Smooth muscle cell (in vitro differentiated cells): Measurements from ENCODE around the gene ABLIM2. TPM values are rescaled to one million over a fixed set of nuclear protein-coding genes. Genes with fewer than 3 reads are reported as not detected.

Source experiments
- DNase-seq: peaks from one replicate; lab custom pipeline; 2025; ENCODE audit not compliant: unreplicated experiment; lab: John Stamatoyannopoulos, UW
- H2AFZ ChIP-seq: fragments of 200-600 bp; sonication (generic); 2 replicates; pipeline ENCODE4 v1.6.0; 2016; ENCODE audit warnings: antibody characterized with exemption, low read depth, mild to moderate bottlenecking
- H3F3A ChIP-seq: fragments of 200-600 bp; sonication (generic); 2 replicates; pipeline ENCODE4 v1.6.0; 2017; ENCODE audit warnings: antibody characterized with exemption, low read depth
- H3K27ac ChIP-seq: fragments of 200-600 bp; sonication (generic); 2 replicates; pipeline ENCODE4 v1.5.1; 2016; ENCODE audit warnings: low read depth, mild to moderate bottlenecking
- H3K27me3 ChIP-seq: fragments of 200-600 bp; sonication (generic); 2 replicates; pipeline ENCODE4 v1.6.1; 2016; ENCODE audit warnings: low read depth, mild to moderate bottlenecking
- H3K36me3 ChIP-seq: fragments of 200-600 bp; sonication (generic); 2 replicates; pipeline ENCODE4 v1.5.1; 2016; ENCODE audit warnings: low read depth
- H3K4me1 ChIP-seq: fragments of 200-600 bp; sonication (generic); 2 replicates; pipeline ENCODE4 v1.5.1; 2016; ENCODE audit warnings: low read depth
- H3K4me2 ChIP-seq: fragments of 200-600 bp; sonication (generic); 2 replicates; pipeline ENCODE4 v1.6.0; 2016; ENCODE audit warnings: mild to moderate bottlenecking
- H3K4me3 ChIP-seq: fragments of 200-600 bp; sonication (generic); 2 replicates; pipeline ENCODE4 v1.5.1; 2016; ENCODE audit warnings: mild to moderate bottlenecking
- H3K79me2 ChIP-seq: fragments of 200-600 bp; sonication (generic); 2 replicates; pipeline ENCODE4 v1.6.0; 2016; ENCODE audit warnings: low read depth, mild to moderate bottlenecking
- H3K9ac ChIP-seq: fragments of 200-600 bp; sonication (generic); 2 replicates; pipeline ENCODE4 v1.6.0; 2016; ENCODE audit warnings: low read depth
- H3K9me3 ChIP-seq: fragments of 200-600 bp; sonication (generic); replicated peaks from 2 replicates; pipeline ENCODE4 v1.5.1; 2016; ENCODE audit warnings: low read depth
- H4K20me1 ChIP-seq: fragments of 200-600 bp; sonication (generic); 2 replicates; pipeline ENCODE4 v1.6.0; 2016; ENCODE audit warnings: low read depth
- WGBS: methylation state at CpG from one replicate; pipeline ENCODE4 v1.1.7; 2016; ENCODE audit warnings: low lambda C conversion rate; 5-methylcytosine and 5-hydroxymethylcytosine counted together
- polyA plus RNA-seq: library from polyadenylated mRNA; unstranded; fragments of >200 nt; fragmentation: Nextera tagmentation; extraction: Ambion mirVana; gene quantifications from 2 replicates; pipeline ENCODE4 v1.2.1, GENCODE V29; 2016
- total RNA-seq: library from RNA; depleted of rRNA; stranded (reverse); fragments of >200 nt; gene quantifications from 2 replicates; pipeline ENCODE4 v1.2.3, GENCODE V29; 2014
- TF ChIP-seq, protein P1 (sequence below): fragments of 200-600 bp; sonication (generic); IDR thresholded peaks from 2 replicates; pipeline ENCODE4 v1.5.1; 2017; ENCODE audit warnings: borderline replicate concordance, mild to moderate bottlenecking, antibody characterized with exemption; ENCODE audit not compliant: insufficient read depth, poor library complexity, severe bottlenecking

The ABLIM2 gene
- total and polyA plus RNA-seq, 2 experiments from 2014 or later: 0.08 TPM; not detected in 1

DNA sequence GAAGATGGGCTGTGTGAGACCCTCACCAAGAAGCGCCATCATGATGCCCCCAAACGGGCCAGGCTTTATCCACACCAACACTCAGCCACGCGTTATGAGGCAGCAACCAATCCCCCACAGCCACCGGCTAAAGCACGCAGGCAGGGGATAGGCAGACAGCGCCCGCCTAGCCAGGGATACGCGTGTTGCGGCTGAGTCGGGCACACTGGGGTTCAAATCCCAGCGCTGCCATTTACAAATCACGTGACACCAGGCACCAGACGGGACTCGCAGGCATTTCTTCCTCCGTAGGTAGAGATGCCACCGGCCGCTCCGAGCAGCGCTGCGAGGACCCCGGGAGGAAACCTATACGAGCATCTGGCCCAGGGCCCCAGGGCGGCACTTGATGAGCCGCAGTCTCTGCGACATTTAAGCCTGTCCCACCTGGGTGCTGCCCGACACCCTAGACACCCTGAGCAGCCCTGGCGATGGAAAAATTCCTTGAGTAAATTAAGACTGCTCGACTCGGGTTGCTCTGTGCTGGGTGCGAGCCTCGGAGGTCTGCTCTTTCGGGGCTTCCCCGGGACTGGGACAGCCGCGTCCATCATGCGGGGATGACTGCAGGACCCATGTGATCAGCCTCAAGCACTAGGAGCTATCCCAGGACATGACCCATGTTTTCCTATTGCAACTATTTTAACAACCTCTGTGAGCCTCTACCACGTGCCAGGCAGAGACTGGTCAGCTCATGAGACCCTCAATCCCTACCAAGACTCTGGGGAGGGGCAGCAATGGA is 6.3 kb downstream of the ABLIM2 start:
- Histone ChIP-seq H3K4me2 (no peak overlapping the region), H4K20me1 (no peaks in the 10 kb centered on the region), H3K79me2 (no peaks in the 10 kb centered on the region), H3K9me3 (no peaks in the 10 kb centered on the region), H3K4me1 (no peaks in the 10 kb centered on the region), H3K9ac (no peak overlapping the region), H3K27ac (no peak overlapping the region), H2AFZ (no peak overlapping the region), H3K27me3 (peaks cover 15% of the 10 kb centered on the region), H3F3A (no peaks in the 10 kb centered on the region), H3K4me3 (no peak overlapping the region), H3K36me3 (no peaks in the 10 kb centered on the region)
- DNase-seq: no peak
- 94% methylated on average over 39 of the region's 39 CpGs for WGBS
- TF ChIP-seq, protein P1, sequence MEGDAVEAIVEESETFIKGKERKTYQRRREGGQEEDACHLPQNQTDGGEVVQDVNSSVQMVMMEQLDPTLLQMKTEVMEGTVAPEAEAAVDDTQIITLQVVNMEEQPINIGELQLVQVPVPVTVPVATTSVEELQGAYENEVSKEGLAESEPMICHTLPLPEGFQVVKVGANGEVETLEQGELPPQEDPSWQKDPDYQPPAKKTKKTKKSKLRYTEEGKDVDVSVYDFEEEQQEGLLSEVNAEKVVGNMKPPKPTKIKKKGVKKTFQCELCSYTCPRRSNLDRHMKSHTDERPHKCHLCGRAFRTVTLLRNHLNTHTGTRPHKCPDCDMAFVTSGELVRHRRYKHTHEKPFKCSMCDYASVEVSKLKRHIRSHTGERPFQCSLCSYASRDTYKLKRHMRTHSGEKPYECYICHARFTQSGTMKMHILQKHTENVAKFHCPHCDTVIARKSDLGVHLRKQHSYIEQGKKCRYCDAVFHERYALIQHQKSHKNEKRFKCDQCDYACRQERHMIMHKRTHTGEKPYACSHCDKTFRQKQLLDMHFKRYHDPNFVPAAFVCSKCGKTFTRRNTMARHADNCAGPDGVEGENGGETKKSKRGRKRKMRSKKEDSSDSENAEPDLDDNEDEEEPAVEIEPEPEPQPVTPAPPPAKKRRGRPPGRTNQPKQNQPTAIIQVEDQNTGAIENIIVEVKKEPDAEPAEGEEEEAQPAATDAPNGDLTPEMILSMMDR: no peak

DNA sequence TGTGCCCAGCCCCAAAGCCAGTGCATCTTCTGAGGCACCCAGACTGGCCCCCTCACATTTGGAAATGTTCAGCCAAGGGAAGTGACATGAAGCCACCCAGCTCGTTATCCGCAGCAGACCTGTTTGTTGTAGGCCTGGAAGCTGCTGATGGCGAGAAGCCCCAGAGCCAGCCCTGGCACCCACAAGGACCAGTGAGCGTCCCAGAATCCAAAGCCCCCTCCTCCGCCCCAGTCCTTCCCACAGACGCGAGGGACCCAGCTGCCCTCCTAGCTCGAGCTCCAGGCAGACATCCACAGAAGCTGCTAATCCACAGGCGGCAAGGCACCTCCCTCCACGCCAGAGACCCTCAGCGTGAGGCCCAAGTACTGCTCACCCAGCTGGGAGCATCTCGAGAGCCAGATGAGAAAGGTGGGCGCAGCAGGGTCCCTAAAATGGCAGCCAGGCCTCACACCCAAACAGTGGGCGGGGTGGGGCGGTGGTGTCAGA is 7.4 kb downstream of the ABLIM2 start:
- no peaks in the 10 kb centered on the region for H3K36me3 ChIP-seq
- H3K79me2 ChIP-seq: no peaks in the 10 kb centered on the region
- TF ChIP-seq, protein P1: no peak
- 91% methylated on average over 15 of the region's 15 CpGs for WGBS
- no peaks in the 10 kb centered on the region for H4K20me1 ChIP-seq
- H3K4me2 ChIP-seq: no peak overlapping the region
- H3K9ac ChIP-seq: no peak overlapping the region
- H3K4me3 ChIP-seq: no peak overlapping the region
- no peak overlapping the region for H3K27ac ChIP-seq
- no peak for DNase-seq
- H3F3A ChIP-seq: no peaks in the 10 kb centered on the region
- no peaks in the 10 kb centered on the region for H3K9me3 ChIP-seq
- H3K27me3 ChIP-seq: peaks cover 5% of the 10 kb centered on the region
- no peaks in the 10 kb centered on the region for H3K4me1 ChIP-seq
- no peak overlapping the region for H2AFZ ChIP-seq

DNA sequence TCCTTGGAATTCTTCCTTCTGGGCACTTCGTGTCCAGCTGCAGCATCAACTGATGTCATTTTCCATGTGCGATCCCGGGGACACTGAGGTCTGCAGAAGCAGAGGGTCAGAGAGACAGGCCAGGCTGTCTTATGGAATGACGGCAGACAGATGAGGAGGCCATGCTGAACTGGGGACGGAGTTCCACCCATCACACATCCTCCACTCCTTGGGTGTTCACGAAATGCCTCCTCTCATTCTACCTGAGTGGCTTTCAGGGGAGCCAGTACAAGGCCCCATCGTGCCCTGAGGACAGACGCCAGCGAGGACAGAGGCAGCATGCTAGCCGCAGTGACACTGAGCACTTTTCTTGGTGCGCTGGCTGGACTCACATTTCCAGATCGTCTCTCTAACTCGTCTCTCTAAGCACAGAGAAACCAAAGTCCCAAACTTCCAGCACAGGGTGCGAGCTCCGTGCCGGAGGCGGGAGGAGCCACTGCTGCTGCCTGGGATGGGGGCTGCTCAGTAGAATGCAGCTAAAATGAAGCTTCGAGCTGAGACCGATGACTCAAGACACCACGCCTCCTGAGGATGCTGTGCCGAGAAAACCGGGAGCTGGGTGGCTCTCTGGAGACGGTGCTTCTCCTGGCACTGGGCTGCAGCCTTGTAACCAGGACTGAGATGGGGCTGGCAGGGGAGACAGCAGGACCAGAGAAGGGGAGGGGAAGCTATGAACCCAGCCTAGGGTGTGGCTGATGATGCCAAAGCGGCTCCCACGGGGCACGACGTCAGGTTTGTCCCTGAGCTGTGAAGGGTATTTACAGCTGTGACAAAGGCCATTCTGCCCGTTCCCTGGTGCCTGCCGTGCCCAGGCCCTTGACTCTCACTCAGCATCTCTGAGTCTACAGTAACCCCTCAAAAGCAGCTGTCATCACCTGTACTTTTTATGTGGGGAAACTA is 8.2 kb downstream of the ABLIM2 start:
- TF ChIP-seq, protein P1: no peak
- Histone ChIP-seq H3F3A (no peaks in the 10 kb centered on the region), H3K4me3 (no peak overlapping the region), H3K27me3 (peaks cover 5% of the 10 kb centered on the region), H3K4me1 (no peaks in the 10 kb centered on the region), H3K4me2 (no peak overlapping the region), H3K9me3 (no peaks in the 10 kb centered on the region), H4K20me1 (no peaks in the 10 kb centered on the region), H3K27ac (no peak overlapping the region), H3K79me2 (no peaks in the 10 kb centered on the region), H3K36me3 (no peaks in the 10 kb centered on the region), H3K9ac (no peak overlapping the region), H2AFZ (no peak overlapping the region)
- no peak for DNase-seq
- 83% methylated on average over 29 of the region's 29 CpGs for WGBS
